GM12875 (cell line): ENCODE measurements around the gene TSPEAR.

Source experiments
- H3K4me3 ChIP-seq: one replicate; pipeline ENCODE4 v1.5.1; 2011; ENCODE audit warnings: low read depth, low read length, control low read depth
- TF ChIP-seq, protein P1 (sequence below): IDR thresholded peaks from 2 replicates; pipeline ENCODE4 v1.5.1; 2011; ENCODE audit warnings: low read depth, mild to moderate bottlenecking, control low read depth, inconsistent platforms, low read length, moderate library complexity, borderline replicate concordance; ENCODE audit not compliant: insufficient read depth

Gene TSPEAR

DNA sequence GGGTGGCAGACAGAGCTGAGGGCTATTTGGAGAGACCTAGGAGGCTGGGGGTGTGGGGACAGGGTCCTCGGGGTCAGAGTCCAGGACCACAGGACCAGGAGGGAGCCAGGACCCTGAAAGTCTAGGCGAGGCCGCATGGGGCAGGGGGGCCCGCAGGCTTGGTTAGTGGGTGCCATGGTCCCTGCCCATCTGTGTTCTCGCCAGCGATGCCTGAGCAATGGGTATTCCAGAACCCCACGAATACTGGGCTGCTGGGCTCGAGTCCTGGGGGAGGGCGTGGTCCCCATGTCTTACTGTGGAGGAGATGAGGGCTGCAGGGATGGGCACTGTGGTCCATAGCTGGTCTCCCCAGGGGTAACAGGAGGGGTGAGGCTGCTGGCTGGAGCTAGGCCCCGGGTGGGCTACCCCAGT, 121.1 kb downstream of the TSPEAR start:
- TF ChIP-seq, protein P1, sequence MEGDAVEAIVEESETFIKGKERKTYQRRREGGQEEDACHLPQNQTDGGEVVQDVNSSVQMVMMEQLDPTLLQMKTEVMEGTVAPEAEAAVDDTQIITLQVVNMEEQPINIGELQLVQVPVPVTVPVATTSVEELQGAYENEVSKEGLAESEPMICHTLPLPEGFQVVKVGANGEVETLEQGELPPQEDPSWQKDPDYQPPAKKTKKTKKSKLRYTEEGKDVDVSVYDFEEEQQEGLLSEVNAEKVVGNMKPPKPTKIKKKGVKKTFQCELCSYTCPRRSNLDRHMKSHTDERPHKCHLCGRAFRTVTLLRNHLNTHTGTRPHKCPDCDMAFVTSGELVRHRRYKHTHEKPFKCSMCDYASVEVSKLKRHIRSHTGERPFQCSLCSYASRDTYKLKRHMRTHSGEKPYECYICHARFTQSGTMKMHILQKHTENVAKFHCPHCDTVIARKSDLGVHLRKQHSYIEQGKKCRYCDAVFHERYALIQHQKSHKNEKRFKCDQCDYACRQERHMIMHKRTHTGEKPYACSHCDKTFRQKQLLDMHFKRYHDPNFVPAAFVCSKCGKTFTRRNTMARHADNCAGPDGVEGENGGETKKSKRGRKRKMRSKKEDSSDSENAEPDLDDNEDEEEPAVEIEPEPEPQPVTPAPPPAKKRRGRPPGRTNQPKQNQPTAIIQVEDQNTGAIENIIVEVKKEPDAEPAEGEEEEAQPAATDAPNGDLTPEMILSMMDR, result no peak
- H3K4me3 ChIP-seq, result no peak overlapping the region

DNA sequence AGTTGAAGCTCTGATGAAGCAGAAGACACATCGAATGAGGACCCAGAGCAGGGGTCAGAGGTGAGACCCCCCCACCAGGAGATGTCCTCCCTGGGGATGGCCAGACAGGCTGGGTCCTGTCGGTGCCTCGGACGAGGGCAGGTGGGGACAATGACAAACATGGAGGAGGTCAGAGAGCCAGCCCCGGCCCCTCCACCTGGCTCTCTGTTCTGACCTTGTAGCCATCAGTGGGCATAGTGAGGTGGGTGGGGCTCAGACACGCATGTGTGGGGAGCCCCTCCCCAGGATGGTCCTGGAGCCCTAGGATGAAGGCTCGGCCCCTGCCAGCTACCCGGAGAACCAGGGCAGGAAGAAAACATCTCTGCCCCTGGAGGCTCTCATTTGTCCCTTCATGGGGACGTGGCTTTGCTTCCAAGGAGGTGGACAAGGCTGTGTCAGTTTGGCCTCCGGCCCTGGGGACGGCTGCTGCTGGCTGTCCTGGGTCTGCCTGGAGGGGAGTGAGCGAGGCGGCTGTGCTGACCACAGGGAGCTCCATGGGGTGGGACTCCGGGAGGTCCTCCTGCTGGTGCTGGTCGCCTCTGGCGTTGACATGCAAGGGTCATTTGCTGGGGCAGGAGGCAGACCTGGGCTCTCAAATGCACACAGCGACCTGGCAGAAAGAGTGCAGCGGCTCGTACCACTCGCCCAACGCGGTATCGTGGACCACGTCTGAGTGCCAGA, 121.6 kb downstream of the TSPEAR start:
- H3K4me3 ChIP-seq, result no peak overlapping the region
- TF ChIP-seq, protein P1, result no peak

DNA sequence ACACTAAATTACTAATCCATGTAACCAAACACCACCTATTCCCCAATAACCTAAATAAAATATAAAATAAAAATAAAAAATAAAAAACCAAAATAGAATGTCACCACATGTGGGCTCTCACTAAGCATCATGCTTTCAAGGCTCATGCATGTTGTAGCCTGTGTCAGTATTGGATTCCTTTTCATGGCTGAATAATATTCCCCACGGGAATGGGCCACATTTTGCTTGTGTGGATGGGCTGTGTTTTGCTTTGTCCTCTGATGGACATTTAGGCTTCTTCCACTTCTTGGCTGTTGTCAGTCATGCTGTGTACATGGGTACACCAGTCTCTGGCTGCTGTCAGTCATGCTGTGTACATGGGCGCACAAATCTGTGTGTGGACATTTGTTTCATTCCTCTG, 122.3 kb downstream of the TSPEAR start:
- H3K4me3 ChIP-seq, result no peak overlapping the region
- TF ChIP-seq, protein P1, result no peak

DNA sequence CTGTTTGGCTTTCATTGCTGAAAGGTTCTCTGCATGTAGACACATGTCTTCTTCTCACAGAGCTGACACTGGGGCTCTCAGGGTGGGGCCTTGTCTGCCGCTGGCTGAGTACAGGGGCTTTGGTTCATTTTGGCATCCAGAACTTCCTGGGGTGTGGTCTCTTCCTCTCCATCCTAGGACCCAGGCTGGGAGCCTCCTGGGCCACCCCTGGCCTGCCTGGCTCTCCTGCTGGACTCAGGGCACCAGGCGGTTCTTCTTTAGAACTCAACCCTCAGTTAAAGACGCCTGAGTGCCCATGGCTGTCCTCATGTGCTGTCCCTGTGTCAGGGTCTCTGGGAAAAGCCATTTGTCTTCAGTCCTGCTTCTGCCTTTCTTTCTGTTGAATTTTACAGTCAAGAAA, 125.5 kb downstream of the TSPEAR start:
- TF ChIP-seq, protein P1, result no peak
- no peak overlapping the region for H3K4me3 ChIP-seq

DNA sequence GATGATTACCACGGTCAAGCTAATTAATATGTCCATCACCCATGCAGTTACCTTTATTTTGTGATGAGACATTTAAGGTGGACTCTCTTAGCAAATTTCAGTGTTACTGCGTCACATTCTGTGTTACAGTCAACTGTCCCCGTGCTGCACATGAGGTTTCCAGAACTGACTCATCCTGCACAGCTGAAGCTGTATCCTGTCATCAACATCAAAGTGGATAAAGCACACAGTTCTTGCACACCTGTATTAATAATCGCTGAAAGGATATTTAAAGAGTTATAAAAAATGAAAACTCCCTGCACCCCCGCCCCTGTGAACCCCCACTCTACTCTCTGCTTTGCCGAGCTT, 127.6 kb downstream of the TSPEAR start:
- TF ChIP-seq, protein P1, result no peak
- H3K4me3 ChIP-seq, result no peak overlapping the region

DNA sequence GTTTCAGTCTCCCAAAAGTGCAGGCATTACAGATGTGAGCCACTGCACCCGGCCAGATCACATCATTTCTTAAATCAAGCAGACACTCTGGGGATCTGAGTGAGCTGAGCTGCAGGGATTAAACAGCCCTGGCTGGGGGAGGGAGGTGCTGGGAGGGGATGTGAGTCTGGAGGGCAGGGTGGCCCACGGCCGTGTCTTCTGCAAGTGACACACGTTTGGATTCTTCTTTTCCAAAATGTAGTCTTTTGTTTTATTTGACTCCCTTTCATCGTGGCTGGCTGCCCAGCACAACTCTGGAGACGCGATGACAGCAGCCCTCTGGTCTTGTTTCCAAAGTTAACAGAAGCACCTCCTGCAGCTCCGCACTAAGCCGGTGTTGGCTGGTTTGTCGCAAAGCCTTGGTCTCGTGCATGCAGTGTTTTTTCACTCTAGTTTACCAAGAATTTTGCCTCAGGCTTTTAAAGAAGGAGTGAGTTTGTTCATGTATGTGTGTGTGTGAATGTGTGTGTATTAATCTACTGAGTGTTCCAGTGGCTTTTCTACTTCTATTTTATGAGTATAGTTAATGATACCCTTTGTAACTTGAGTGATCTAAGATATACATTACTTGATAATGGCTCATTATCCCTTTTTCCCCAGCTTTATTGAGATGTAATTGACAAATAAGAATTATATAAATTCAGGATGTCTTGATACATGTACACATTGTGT, 128.1 kb downstream of the TSPEAR start:
- no peak overlapping the region for H3K4me3 ChIP-seq
- TF ChIP-seq, protein P1, result no peak

DNA sequence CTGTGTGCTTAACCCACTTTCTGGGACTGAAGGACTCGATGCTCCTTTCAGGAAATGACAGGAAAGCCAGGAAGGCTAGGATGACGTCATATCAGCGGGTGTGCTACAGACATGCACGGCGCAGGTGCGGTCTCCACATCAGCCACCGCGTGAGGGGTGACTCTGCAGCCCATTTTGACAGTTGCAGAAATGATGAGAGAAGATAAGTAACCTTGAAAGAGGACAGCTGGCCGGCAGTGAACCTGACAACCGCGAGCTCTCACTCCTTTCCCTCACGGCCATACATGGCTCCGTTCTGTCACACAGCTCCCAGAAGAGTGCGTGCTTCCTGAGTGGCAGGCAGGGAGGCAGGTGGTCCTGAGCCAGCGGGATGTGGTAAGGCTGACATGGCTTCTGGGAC, 129.3 kb downstream of the TSPEAR start:
- no peak overlapping the region for H3K4me3 ChIP-seq
- TF ChIP-seq, protein P1, result no peak
